Keratinocyte (primary cell): ENCODE measurements around the gene ADARB2. TPM values are rescaled to one million over a fixed set of nuclear protein-coding genes. Genes with fewer than 3 reads are reported as not detected.

Source experiments
- DNase-seq: peaks from one replicate; pipeline ENCODE4 v3.0.0-alpha.2; 2011; ENCODE audit warnings: low read depth, missing footprints, low spot score
- FAIRE-seq: peaks from 2 replicates; lab custom pipeline; 2011; peaks lifted over from hg19 to GRCh38; lab: Jason Lieb, UNC
- H2AFZ ChIP-seq: 2 replicates; pipeline ENCODE4 v1.6.0; 2012; ENCODE audit warnings: low read length, control low read depth, inconsistent platforms; ENCODE audit not compliant: control insufficient read depth
- H3K27ac ChIP-seq: 2 replicates; pipeline ENCODE4 v1.5.1; 2011; ENCODE audit warnings: low read length; ENCODE audit not compliant: control insufficient read depth, insufficient read depth
- H3K27me3 ChIP-seq: 3 replicates; pipeline ENCODE4 v1.6.0; 2011; ENCODE audit warnings: low read length; ENCODE audit not compliant: control insufficient read depth, insufficient read depth; ENCODE audit errors: extremely low read depth
- H3K36me3 ChIP-seq, 2 experiments: 2 replicates in 1 of 2; 3 replicates in 1 of 2; pipeline ENCODE4 v1.5.1; 2011; ENCODE audit warnings: low read length in 2 of 2, mild to moderate bottlenecking in 1 of 2; ENCODE audit not compliant: control insufficient read depth in 2 of 2, insufficient read depth in 2 of 2; ENCODE audit errors: extremely low read depth in 1 of 2
- H3K4me1 ChIP-seq: 3 replicates; pipeline ENCODE4 v1.5.1; 2011; ENCODE audit warnings: low read length; ENCODE audit not compliant: control insufficient read depth, insufficient read depth; ENCODE audit errors: extremely low read depth
- H3K4me2 ChIP-seq: 3 replicates; pipeline ENCODE4 v1.6.0; 2011; ENCODE audit warnings: low read depth, low read length; ENCODE audit not compliant: control insufficient read depth, insufficient read depth; ENCODE audit errors: extremely low read depth
- H3K4me3 ChIP-seq, 3 experiments: fragments of 200-600 bp in 1 of 3; sonication (generic) in 1 of 3; 2 replicates in 2 of 3; 3 replicates in 1 of 3; pipeline ENCODE4 v1.5.1; 2011 to 2016; ENCODE audit warnings: low read length in 3 of 3, mild to moderate bottlenecking in 3 of 3, control low read depth in 2 of 3, inconsistent platforms in 1 of 3, low read depth in 1 of 3, mixed read lengths in 1 of 3, mixed run types in 1 of 3, moderate library complexity in 1 of 3; ENCODE audit not compliant: control insufficient read depth in 2 of 3, insufficient read depth in 2 of 3; ENCODE audit errors: extremely low read depth in 1 of 3
- H3K79me2 ChIP-seq: 2 replicates; pipeline ENCODE4 v1.6.0; 2012; ENCODE audit warnings: low read length; ENCODE audit not compliant: control insufficient read depth, insufficient read depth
- H3K9ac ChIP-seq: 3 replicates; pipeline ENCODE4 v1.6.0; 2011; ENCODE audit warnings: low read length; ENCODE audit not compliant: control insufficient read depth, insufficient read depth; ENCODE audit errors: extremely low read depth
- H3K9me1 ChIP-seq: 3 replicates; pipeline ENCODE4 v1.6.0; 2011; ENCODE audit warnings: low read length; ENCODE audit not compliant: control insufficient read depth, insufficient read depth; ENCODE audit errors: extremely low read depth
- H3K9me3 ChIP-seq: 2 replicates; pipeline ENCODE4 v1.5.1; 2012; ENCODE audit warnings: low read depth, low read length; ENCODE audit not compliant: control insufficient read depth
- H4K20me1 ChIP-seq: 3 replicates; pipeline ENCODE4 v1.6.0; 2011; ENCODE audit warnings: low read length; ENCODE audit not compliant: control insufficient read depth, insufficient read depth; ENCODE audit errors: extremely low read depth
- CTCF ChIP-seq, 3 experiments: IDR thresholded peaks in 1 of 3; conservative IDR thresholded peaks in 1 of 3; optimal IDR thresholded peaks in 1 of 3; 2 replicates in 2 of 3; 3 replicates in 1 of 3; pipeline versions ENCODE3 to v1.5.1; 2011; ENCODE audit warnings: low read length in 3 of 3, mild to moderate bottlenecking in 3 of 3, moderate library complexity in 2 of 3, control low read depth in 1 of 3, inconsistent platforms in 1 of 3; ENCODE audit not compliant: insufficient read depth in 2 of 3; ENCODE audit errors: extremely low read depth in 1 of 3
- EZH2 ChIP-seq: IDR thresholded peaks from one replicate; pipeline ENCODE4 v1.6.1; 2012; ENCODE audit warnings: inconsistent platforms, mild to moderate bottlenecking, low read length, moderate library complexity
- dilution Hi-C: fragments of 300-500 bp; cut with MboI; formaldehyde crosslinking; loops from one replicate; pipeline ENCODE4 v1.7.0; 2020; ENCODE audit warnings: low sequenced_read_pairs; ENCODE audit not compliant: extremely low pct_ligation_motif_present
- polyA plus RNA-seq, 5 experiments: library from polyadenylated mRNA; depleted of rRNA in 3 of 5; stranded (reverse) in 3 of 5; stranded (forward) in 1 of 5; unstranded in 1 of 5; fragments of >200 nt; gene quantifications; 1 replicate in 1 of 5; 2 replicates in 3 of 5; 3 replicates in 1 of 5; pipeline versions ENCODE4 v1.2.1 to v1.2.3, GENCODE V29; 2011 to 2012; ENCODE audit warnings: missing spikeins in 2 of 5, low read depth in 1 of 5, low replicate concordance in 1 of 5

ADARB2 gene
- polyA plus RNA-seq, 1 donor (not counting 4 experiments of a cell fraction or from before 2014, with no cell fraction given), result not detected

- Histone ChIP-seq H3K9me3 (no peaks in the 10 kb centered on the region), H4K20me1 (no peaks in the 10 kb centered on the region), H2AFZ (no peak overlapping the region), H3K4me3 (no peak overlapping the region), H3K27me3 (no peaks in the 10 kb centered on the region), H3K36me3 (no peaks in the 10 kb centered on the region), H3K9ac (no peak overlapping the region), H3K4me1 (no peaks in the 10 kb centered on the region), H3K9me1 (no peaks in the 10 kb centered on the region), H3K4me2 (no peak overlapping the region), H3K79me2 (no peaks in the 10 kb centered on the region), H3K27ac (no peak overlapping the region)
- no peak for FAIRE-seq
- no peak for DNase-seq
- TF ChIP-seq CTCF (optimal IDR thresholded peaks at IDR 0.05 in 1 of 3, IDR thresholded peaks at IDR 0.05 in 1 of 3, conservative IDR thresholded peaks at IDR 0.05 in 1 of 3; ENCODE audit: extremely low read depth in 1 of 3, insufficient read depth in 2 of 3, low read length in 3 of 3), result no peak
- TF ChIP-seq EZH2, result no peak
- dilution Hi-C loops, result no loop called here
These were observed 548.7 kb downstream of the ADARB2 start for GRCh38 chr10:1188558-1189135.

DNA sequence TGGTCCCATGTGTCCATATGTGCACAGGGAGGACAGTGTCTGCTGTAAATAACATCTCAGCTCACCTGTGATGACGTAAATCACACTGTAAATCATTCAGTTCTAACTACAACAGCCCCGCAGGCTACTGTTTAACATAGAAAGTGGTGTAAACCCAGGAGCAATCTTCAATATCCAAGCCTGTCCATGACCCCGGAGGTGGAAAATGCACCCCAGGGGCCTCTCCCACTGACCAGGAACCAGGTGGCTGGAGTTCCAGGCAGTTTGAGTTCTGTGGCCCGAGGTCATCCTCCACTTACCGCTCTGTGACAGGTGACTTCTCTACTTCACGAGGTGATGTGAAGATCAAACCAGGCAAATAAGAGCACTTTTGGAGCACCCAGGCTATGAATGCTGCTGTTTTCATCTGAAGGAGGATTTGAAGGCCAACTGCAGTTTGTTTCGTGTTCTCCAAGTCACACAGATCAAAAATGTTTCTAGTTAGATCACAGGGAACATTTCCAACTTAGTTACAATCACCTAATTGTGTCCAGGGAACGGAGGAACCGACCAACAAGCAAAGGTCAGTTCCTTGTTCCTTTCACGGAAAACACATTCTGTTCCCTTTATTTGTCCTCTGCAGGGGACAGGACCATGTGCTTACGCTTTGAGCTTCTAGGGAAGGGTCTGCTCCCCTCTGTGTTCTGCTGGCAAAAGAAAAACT lies 549.3 kb downstream of the ADARB2 start:
- no peak overlapping the region for H3K27ac ChIP-seq
- H3K9me3 ChIP-seq, result no peaks in the 10 kb centered on the region
- H3K4me1 ChIP-seq, result no peaks in the 10 kb centered on the region
- no peaks in the 10 kb centered on the region for H3K79me2 ChIP-seq
- H2AFZ ChIP-seq, result no peak overlapping the region
- H3K9ac ChIP-seq, result no peak overlapping the region
- no peak for DNase-seq
- H3K36me3 ChIP-seq, result no peaks in the 10 kb centered on the region
- H3K27me3 ChIP-seq, result no peaks in the 10 kb centered on the region
- H4K20me1 ChIP-seq, result no peaks in the 10 kb centered on the region
- dilution Hi-C loops, result no loop called here
- TF ChIP-seq CTCF (optimal IDR thresholded peaks at IDR 0.05 in 1 of 3, IDR thresholded peaks at IDR 0.05 in 1 of 3, conservative IDR thresholded peaks at IDR 0.05 in 1 of 3; ENCODE audit: extremely low read depth in 1 of 3, insufficient read depth in 2 of 3, low read length in 3 of 3) (no peak), EZH2 (no peak)
- no peak overlapping the region for H3K4me2 ChIP-seq
- no peak overlapping the region for H3K4me3 ChIP-seq
- no peaks in the 10 kb centered on the region for H3K9me1 ChIP-seq
- no peak for FAIRE-seq
